ENCODE results near the gene CASQ2.

GRCh38 chr1:115753361-115753760, 15.2 kb downstream of the CASQ2 start:
- TF ChIP-seq CTCF (IDR thresholded peaks at IDR 0.05): no peak
- TF ChIP-seq POLR2A (IDR thresholded peaks at IDR 0.05): no peak

Measured in body of pancreas (tissue), 4 donors.